HG03521 (cell line): ENCODE data around the gene CAND2.
"Not testable (repeated sequence)": the region's sequence is repeated elsewhere in the genome, so short reads cannot be mapped to it uniquely, and the experiment has no call there.

ENCODE experiments used
- ATAC-seq: cut with Tn5 transposase; IDR thresholded peaks from one replicate; pipeline ENCODE4 v1.9.1; 2021; ENCODE audit warnings: mild to moderate bottlenecking, moderate library complexity; ENCODE audit not compliant: unreplicated experiment

Gene CAND2

DNA sequence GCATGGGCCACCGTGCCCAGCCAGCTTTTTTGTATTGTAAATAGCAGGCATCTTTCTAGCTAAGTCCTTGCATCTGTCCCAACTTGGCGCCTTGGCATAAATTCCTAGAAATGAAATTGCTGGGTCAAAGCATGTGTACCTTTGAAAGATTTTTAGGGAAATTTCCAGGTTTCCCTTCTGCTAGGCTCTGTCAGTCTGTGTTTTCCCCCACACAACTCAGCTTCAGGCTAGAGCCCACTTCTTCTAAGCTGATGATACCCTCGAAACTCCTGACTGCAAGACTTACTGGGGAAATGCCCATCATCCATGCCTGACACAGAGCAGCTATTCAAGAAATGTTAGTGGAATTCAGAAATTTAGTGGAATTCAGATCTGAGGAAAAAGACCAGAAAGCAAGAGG is 55.7 kb downstream of the CAND2 start:
- no peak for ATAC-seq

GRCh38 chr3:12853847-12854246 is 57.4 kb downstream of the CAND2 start:
- ATAC-seq: not testable (repeated sequence)

DNA sequence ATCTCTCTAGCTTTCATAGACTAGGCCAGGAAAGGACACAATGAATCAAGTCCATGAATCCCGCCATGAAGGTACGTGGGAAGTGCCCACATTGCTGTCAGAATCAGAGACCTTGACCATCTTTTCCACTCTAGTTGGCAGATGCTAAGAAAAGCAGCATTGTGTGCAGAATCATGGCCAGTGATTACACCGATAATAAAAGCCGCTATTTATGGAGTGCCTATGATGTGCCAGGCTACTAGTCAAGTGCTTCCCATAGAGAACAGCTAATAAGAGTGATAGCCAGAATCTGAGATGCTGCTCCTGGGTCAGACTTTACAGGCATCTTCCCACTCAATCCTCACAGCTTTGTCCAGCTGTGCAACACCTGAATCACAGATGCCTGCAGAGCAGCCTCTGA is 58.1 kb downstream of the CAND2 start:
- no peak for ATAC-seq

- ATAC-seq: no peak
These were observed 60.1 kb downstream of the CAND2 start for GRCh38 chr3:12856626-12857025.

GRCh38 chr3:12859840-12860239 is 63.4 kb downstream of the CAND2 start:
- no peak for ATAC-seq

DNA sequence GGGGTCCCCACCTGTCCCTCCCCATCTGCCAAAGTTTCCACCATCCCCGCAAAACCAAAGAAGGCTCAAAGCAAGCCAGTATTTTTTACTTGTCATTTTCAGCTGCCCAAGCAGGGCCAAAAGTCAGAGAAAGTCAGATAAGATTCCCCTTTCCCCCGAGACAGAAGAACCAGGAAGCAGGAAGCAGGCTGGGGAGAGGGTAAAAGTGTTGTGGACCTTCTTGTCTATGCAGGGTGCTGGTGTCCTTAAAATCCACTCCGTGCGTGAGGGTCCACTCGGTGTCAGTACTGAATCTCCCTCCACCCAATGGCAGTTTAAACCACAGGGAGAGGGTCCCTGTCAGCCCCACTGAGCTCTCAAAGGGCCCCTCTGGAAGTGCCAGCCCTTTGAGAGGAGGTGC is 65.1 kb downstream of the CAND2 start:
- no peak for ATAC-seq

DNA sequence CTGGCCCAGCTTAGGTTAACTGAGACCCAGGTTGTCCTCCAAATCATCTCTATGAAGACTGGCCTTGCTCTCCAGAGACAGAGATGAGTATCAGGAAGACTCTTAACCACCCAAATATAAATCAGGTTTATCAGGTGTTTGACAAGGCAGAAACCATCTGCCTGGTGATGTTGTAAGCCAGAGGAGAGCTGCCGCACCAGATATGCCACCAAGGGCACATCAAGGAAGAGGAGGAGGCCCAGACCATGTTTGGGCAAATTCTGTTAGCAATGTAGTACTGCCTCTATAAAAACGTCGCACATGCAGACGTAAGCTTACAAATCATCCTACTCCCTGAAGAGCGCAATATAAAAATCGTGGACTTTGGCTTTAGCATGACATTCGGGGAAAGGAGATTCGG is 65.9 kb downstream of the CAND2 start:
- ATAC-seq: no peak

DNA sequence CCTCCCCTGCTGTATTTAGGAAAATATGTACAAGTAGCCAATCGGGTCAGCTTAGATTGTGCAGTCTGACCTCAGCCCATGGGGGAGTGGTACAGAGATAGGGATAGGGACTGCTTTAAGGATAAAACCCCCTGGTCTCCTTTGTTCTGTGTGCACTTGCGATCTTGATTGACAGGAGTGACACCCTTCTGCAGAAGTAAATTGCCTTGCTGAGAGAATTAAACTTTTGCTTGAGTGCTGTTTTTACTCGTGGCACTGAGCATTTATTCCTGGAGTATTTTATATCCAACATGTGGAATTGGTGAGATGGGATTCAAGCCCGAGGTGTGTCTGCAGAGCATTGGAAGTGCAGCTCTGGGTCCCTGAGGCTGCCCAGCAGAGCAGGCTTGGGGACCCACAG is 68.8 kb downstream of the CAND2 start:
- ATAC-seq: no peak

DNA sequence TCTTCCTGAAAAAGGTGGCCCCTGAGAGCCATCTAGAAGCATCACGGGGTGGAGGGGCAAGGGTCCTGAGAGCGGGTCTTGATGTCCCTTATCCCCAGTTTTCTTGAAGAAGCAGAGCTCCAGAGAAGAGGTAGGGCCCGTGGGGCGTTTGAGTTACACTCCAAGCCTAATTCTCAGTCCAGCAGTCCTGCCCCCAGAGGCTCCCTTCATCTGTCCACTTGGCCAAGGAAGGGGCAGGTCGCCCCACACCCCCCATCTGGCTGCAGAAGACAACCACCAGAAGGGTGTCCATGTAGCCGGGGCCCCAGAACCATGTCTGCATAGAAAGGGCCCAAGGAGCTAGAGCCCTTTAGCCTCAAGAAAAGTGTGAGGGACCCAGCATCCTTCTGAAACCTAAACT is 70.4 kb downstream of the CAND2 start:
- ATAC-seq: no peak

DNA sequence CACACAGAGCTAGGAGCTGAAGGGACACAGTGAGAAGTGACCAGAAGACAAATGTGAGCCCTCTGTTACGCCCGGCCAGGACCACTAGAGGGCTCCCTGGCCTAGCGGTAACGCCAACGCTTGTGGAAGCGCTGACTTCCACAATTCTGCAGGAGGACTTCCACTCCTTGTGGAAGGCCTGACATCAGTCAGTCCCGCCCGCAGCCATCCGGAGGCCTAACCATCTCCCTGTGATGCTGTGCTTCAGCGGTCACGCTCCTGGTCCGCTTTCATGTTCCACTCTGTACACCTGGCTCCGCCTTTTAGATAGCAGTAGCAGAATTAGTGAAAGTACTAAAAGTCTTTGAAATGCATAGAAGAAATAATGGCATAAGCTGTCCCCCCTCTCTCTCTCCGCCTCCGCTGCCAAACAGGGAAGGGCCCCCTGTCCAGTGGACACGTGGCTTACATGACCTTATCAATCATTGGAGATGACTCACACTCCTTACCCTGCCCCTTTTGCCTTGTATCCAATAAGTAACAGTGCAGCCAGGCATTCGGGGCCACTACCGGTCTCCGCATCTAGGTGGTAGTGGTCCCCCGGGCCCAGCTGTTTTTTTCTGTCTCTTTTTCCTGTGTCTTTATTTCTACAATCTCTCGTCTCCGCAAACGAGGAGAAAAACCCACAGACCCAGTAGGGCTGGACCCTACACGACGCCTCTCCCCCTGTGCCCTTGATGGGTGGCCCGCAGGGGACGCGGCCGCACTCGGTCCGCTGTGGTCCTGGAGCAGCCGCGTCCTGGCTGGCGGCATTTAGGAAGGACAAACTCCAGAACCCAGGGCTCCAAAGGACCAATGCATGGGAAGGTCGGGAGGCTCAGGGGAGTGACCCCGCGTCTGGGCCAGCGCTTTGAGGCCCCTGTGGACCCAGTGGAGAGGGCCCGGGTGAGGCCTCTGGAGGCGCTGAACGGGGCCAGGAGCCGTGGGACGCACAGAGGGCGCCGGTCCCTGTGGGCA is 71.9 kb downstream of the CAND2 start:
- peak; percentile 45 for ATAC-seq

DNA sequence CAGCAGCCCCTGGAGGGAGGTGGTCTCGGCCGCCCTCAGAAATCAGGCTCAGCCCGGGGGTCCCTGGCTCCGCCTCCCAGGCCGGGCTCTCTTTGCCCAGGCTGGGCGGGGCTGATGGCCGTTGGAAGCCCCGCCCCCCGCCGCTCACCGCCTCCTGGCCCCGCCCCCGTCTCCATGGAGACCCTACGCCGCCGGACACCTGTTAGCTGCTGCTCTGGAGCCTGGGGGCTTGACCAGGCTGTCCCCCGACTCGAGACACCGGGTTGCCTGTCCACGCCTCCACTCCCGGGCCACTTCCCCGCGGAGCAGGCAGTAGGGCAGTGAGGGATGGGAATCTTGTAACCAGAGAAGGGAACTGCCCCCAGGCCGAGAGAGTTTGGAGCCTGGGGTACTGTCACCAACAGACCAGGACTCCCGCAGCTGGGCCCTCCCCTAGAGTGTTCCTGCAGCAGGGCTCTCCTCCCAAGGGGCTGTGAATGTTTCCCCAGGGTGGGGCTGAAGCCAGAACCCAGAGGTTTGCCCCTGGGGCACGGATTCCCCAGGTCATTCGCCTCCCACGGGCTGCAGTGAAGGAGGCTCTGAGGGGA is 72.6 kb downstream of the CAND2 start:
- ATAC-seq: no peak

DNA sequence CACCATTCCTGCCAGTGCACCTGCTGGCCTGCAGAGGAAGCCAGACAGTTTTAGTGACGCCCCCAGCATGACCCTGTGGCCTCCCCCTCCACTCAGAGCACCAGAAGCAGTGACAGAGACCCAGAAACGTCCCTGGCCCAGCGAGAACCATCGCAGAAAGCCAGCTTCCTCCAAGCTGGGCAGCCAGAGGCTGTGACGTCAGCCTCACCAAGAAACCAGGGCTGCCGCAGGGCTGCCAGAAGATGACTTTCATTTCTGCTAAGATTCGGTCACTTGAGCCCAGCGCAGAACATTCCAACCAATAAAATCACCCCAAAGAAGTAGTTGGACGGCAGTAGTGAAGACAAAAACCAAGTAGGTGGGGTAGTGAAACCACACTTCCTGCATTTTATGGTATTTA is 74.5 kb downstream of the CAND2 start:
- peak; percentile 49 for ATAC-seq

DNA sequence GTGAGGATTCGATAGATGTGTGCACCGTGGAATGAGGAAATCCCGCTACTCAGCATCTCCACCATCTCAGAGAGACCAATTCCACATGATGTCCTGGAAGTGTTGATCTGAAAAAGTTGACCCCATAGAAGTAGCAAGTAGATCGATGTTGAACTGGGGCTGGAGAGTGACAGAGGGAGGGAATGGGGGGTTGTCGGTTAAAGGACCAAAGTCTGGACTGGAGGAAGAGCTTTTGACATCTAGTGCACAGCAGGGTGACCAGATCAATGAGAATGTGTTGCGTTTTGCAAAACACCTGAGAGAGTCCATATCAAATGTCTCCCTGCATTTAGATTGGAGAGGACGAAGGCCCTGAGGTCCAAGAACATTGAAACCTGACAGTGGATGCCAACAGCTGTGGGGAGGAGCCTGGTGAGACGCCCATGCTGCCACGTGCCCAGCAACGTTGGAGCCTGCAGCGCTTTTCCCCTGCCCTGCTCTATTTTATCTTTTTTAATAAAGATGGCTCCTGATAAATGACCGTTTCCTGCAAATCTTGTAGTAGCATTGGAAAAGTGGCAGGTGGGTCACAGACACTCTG is 75.0 kb downstream of the CAND2 start:
- ATAC-seq: no peak

- no peak for ATAC-seq
These were observed 79.7 kb downstream of the CAND2 start for GRCh38 chr3:12875857-12876836.

DNA sequence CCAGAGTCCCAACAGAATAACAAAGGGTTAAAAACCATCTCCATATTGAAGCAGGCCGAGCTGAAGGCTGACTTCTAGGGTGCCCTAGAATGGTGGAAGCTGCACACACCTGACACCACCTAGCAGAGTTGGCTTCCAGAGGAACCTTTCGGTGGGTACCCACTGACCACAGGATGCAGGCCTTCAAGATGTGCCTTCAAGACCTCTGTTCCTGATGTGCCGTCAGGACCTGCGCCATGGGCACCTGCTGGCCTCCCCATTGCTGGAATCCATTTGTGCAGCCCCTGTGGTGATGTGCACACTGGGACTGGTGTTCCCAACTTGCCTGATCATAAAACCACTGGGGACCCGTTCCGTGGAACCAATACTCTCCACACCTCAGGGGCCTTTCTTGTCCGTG is 80.6 kb downstream of the CAND2 start:
- no peak for ATAC-seq

- ATAC-seq: no peak
These were observed 81.7 kb downstream of the CAND2 start for GRCh38 chr3:12878141-12878574.

- not testable (repeated sequence) for ATAC-seq
These were observed 82.3 kb downstream of the CAND2 start for GRCh38 chr3:12878758-12879157.

GRCh38 chr3:12879191-12879815 is 82.8 kb downstream of the CAND2 start:
- no peak for ATAC-seq

DNA sequence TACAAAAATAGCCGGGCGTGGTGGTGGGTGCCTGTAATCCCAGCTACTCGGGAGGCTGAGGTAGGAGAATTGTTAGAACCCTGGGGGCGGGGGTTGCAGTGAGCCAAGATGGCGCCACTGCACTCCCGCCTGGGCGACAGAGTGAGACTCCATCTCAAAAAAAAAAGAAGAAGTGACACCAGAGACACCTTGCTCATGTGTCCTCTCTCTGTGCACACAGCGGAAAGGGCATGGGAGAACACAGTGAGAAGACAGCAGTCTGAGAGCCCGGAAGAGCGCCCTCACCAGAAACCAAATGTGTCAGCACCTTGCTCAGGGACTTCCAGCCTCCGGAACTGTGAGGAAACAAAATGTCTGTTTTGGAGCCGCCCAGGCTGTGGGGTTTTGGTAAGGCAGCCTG is 85.4 kb downstream of the CAND2 start:
- peak; percentile 60 for ATAC-seq
